Endothelial cell of umbilical vein (primary cell): ENCODE measurements around the gene BICD2.

ENCODE experiments used
- CTCF ChIP-seq, 2 donors: IDR thresholded peaks; 1 replicate in 1 of 2; 2 replicates in 1 of 2; pipeline ENCODE4 v1.5.1; 2011; ENCODE audit warnings: low read length in 2 of 2, mild to moderate bottlenecking in 2 of 2, moderate library complexity in 2 of 2, control low read depth in 1 of 2, inconsistent platforms in 1 of 2, low read depth in 1 of 2; ENCODE audit not compliant: insufficient read depth in 1 of 2; ENCODE audit errors: extremely low read depth in 1 of 2
- EZH2 ChIP-seq: IDR thresholded peaks from 2 replicates; pipeline ENCODE4 v1.6.1; 2012; ENCODE audit warnings: borderline replicate concordance, low read depth, mild to moderate bottlenecking, moderate library complexity, low read length, inconsistent platforms; ENCODE audit not compliant: severe bottlenecking
- JUN ChIP-seq: IDR thresholded peaks from 2 replicates; pipeline ENCODE4 v1.6.1; 2011; ENCODE audit warnings: borderline replicate concordance, low read depth; ENCODE audit not compliant: insufficient read length, insufficient read depth
- MYC ChIP-seq: IDR thresholded peaks from one replicate; pipeline ENCODE4 v1.6.1; 2011; ENCODE audit warnings: mild to moderate bottlenecking, low read depth, low read length
- POLR2A ChIP-seq: IDR thresholded peaks from 2 replicates; pipeline ENCODE4 v1.6.1; 2012; ENCODE audit warnings: low read depth, mild to moderate bottlenecking, control low read depth, low read length
- POLR2AphosphoS5 ChIP-seq: IDR thresholded peaks from 2 replicates; pipeline ENCODE4 v1.6.1; 2012; ENCODE audit warnings: low read depth, mild to moderate bottlenecking, control low read depth, low read length, moderate library complexity; ENCODE audit not compliant: insufficient read depth
- TF ChIP-seq, protein P1 (sequence below): IDR thresholded peaks from 2 replicates; pipeline ENCODE4 v1.6.1; 2011; ENCODE audit not compliant: insufficient read depth, insufficient read length

- TF ChIP-seq POLR2A, result no peak
- no peak for TF ChIP-seq CTCF (IDR thresholded peaks at IDR 0.05; ENCODE audit: extremely low read depth in 1 of 2, insufficient read depth in 1 of 2, low read depth in 1 of 2, low read length in 2 of 2)
- no peak for TF ChIP-seq POLR2AphosphoS5
- TF ChIP-seq JUN, result no peak
- TF ChIP-seq EZH2, result no peak
- no peak for TF ChIP-seq MYC
- TF ChIP-seq, protein P1, sequence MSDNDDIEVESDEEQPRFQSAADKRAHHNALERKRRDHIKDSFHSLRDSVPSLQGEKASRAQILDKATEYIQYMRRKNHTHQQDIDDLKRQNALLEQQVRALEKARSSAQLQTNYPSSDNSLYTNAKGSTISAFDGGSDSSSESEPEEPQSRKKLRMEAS, result no peak
Observed at GRCh38 chr9:92712767-92713166, 51.9 kb downstream of the BICD2 start.
